H1 (cell line): ENCODE measurements around the gene ARID3B. TPM values are rescaled to one million over a fixed set of nuclear protein-coding genes. Genes with fewer than 3 reads are reported as not detected.

Source experiments
- CHD2 ChIP-seq: IDR thresholded peaks from 2 replicates; pipeline ENCODE4 v1.6.1; 2012; ENCODE audit warnings: low read length, improper control_type of control experiment
- GTF2F1 ChIP-seq: IDR thresholded peaks from 2 replicates; pipeline ENCODE4 v1.6.1; 2012; ENCODE audit warnings: low read depth, low read length, improper control_type of control experiment, borderline replicate concordance
- HDAC6 ChIP-seq: IDR thresholded peaks from one replicate; pipeline ENCODE4 v1.7.1; 2012; ENCODE audit warnings: low read depth, mild to moderate bottlenecking, inconsistent platforms, low read length, moderate library complexity
- KDM4A ChIP-seq: IDR thresholded peaks from one replicate; pipeline ENCODE4 v1.7.1; 2012; ENCODE audit warnings: low read depth, mild to moderate bottlenecking, moderate library complexity, low read length, inconsistent platforms; ENCODE audit not compliant: severe bottlenecking
- KDM5A ChIP-seq: fragments of 200-600 bp; IDR thresholded peaks from 2 replicates; pipeline ENCODE4 v1.7.1; 2012; ENCODE audit warnings: mild to moderate bottlenecking, low read length, inconsistent platforms, mixed read lengths
- MAFK ChIP-seq: IDR thresholded peaks from 2 replicates; pipeline ENCODE4 v1.6.1; 2012; ENCODE audit warnings: low read depth, mild to moderate bottlenecking, improper control_type of control experiment, low read length
- PHF8 ChIP-seq: fragments of 200-600 bp; sonication (generic); conservative IDR thresholded peaks from 2 replicates; pipeline ENCODE4 v1.7.1; 2012; ENCODE audit warnings: low read depth, mild to moderate bottlenecking, inconsistent platforms, low read length, moderate library complexity
- POLR2A ChIP-seq, 2 experiments: IDR thresholded peaks; 1 replicate in 1 of 2; 2 replicates in 1 of 2; pipeline ENCODE4 v1.6.1; 2011; ENCODE audit warnings: low read depth in 2 of 2, low read length in 2 of 2, mild to moderate bottlenecking in 2 of 2; ENCODE audit errors: control extremely low read depth in 1 of 2
- POLR2AphosphoS5 ChIP-seq: IDR thresholded peaks from 2 replicates; pipeline ENCODE4 v1.6.1; 2011; ENCODE audit warnings: low read depth, low read length
- RBBP5 ChIP-seq: IDR thresholded peaks from 2 replicates; pipeline ENCODE4 v1.7.1; 2012; ENCODE audit warnings: low read depth, mild to moderate bottlenecking, inconsistent platforms, low read length, moderate library complexity, borderline replicate concordance
- RFX5 ChIP-seq: IDR thresholded peaks from 2 replicates; pipeline ENCODE4 v1.6.1; 2011; ENCODE audit warnings: low read depth, low read length, improper control_type of control experiment, borderline replicate concordance
- RNF2 ChIP-seq: fragments of 200-900, 300-1000 bp; sonication (generic); IDR thresholded peaks from 2 replicates; pipeline ENCODE4 v1.7.1; 2016; ENCODE audit warnings: borderline replicate concordance, low read depth, mild to moderate bottlenecking, antibody characterized with exemption, low read length; ENCODE audit not compliant: poor library complexity, severe bottlenecking; ENCODE audit errors: missing control alignments
- RXRA ChIP-seq: IDR thresholded peaks from 2 replicates; pipeline ENCODE4 v1.6.1; 2011; ENCODE audit warnings: low read depth, mild to moderate bottlenecking, low read length, moderate library complexity; ENCODE audit not compliant: insufficient read depth
- SAP30 ChIP-seq: fragments of 300-600 bp; sonication (generic); IDR thresholded peaks from 2 replicates; pipeline ENCODE4 v1.7.1; 2012; ENCODE audit warnings: low read length, moderate library complexity, mild to moderate bottlenecking, inconsistent platforms; ENCODE audit not compliant: insufficient read depth, insufficient replicate concordance
- SP2 ChIP-seq: IDR thresholded peaks from 2 replicates; pipeline ENCODE4 v1.6.1; 2012; ENCODE audit warnings: mild to moderate bottlenecking, low read length, inconsistent platforms
- SUZ12 ChIP-seq: fragments of 200-600 bp; sonication (generic); IDR thresholded peaks from 2 replicates; pipeline ENCODE4 v1.6.1; 2012; ENCODE audit warnings: mild to moderate bottlenecking, inconsistent platforms, low read length, moderate library complexity, mixed read lengths
- TEAD4 ChIP-seq: IDR thresholded peaks from 2 replicates; pipeline ENCODE4 v1.6.1; 2012; ENCODE audit warnings: low read depth, low read length, inconsistent platforms, mixed read lengths
- polyA plus RNA-seq, 7 experiments: library from polyadenylated mRNA; depleted of rRNA in 3 of 7; stranded (reverse) in 5 of 7; unstranded in 2 of 7; fragments of >200 nt in 5 of 7; fragments of 200-250 nt in 2 of 7; gene quantifications; 1 replicate in 5 of 7; 2 replicates in 1 of 7; 4 replicates in 1 of 7; pipeline versions ENCODE4 v1.2.1 to v1.2.3, GENCODE V29; 2011 to 2013; ENCODE audit warnings: missing spikeins in 2 of 7, mixed read lengths in 2 of 7
- total RNA-seq: library from RNA; stranded (reverse); fragmentation: NEBNext Ultra II Directional; extraction: Animal tissue kit (Norgen Biotek cat#: 25700); gene quantifications from 2 replicates; pipeline ENCODE4 v1.2.1, GENCODE V29; 2021
- TF ChIP-seq, protein P1 (sequence below), 3 experiments: IDR thresholded peaks; 1 replicate in 2 of 3; 2 replicates in 1 of 3; pipeline versions ENCODE4 v1.5.1 to v1.6.1; 2011; ENCODE audit warnings: low read length in 3 of 3, mild to moderate bottlenecking in 3 of 3, inconsistent platforms in 2 of 3, low read depth in 1 of 3, moderate library complexity in 1 of 3; ENCODE audit not compliant: insufficient read depth in 1 of 3; ENCODE audit errors: control extremely low read depth in 1 of 3
- TF ChIP-seq, protein P2 (sequence below): IDR thresholded peaks from 2 replicates; pipeline ENCODE4 v1.6.1; 2012; ENCODE audit warnings: low read length, inconsistent platforms
- TF ChIP-seq, protein P3 (sequence below): IDR thresholded peaks from 2 replicates; pipeline ENCODE4 v1.6.1; 2012; ENCODE audit warnings: inconsistent platforms

Gene ARID3B
- total and polyA plus RNA-seq, 2 of the 8 experiments (the other 6 are each of a cell fraction or from before 2014, with no cell fraction given) = 81.0 to 115 TPM

DNA sequence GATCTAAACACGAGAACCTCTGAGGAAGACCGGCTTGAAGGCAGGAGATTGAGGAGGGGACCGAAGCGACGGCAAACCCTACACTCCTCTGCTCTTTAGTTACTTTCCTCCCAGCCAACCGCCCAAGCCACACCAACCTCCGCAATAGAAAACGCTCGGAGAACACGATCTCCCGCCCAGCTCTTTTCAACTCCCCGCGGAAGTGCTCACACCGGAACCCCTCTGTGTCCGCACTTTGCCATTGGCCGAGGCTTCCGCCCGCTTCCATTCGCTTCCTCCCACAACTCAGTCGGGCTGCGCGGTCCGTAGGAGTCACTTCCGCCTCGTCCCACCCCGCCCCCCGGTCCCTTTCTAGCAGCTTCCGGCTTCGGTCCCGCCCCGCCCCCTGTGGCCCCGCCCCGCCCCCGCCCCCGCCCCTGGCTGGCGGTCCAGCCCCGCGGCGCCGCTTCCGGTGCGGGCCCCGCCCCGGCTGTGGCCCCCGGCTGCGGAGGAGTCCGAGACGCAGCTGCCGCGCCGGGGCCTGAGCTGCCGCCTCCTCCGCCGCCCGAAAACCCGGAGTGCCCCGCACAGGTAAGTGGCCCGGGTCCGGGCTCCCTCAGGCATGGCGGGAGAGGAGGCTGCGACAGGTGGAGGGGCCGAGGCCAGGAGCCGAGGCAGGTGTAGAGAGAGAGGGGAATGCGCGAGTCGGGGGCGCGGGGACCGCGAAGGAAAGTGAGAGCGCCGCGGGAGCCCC is at the start of gene ARID3B (continued):
- TF ChIP-seq, protein P1, sequence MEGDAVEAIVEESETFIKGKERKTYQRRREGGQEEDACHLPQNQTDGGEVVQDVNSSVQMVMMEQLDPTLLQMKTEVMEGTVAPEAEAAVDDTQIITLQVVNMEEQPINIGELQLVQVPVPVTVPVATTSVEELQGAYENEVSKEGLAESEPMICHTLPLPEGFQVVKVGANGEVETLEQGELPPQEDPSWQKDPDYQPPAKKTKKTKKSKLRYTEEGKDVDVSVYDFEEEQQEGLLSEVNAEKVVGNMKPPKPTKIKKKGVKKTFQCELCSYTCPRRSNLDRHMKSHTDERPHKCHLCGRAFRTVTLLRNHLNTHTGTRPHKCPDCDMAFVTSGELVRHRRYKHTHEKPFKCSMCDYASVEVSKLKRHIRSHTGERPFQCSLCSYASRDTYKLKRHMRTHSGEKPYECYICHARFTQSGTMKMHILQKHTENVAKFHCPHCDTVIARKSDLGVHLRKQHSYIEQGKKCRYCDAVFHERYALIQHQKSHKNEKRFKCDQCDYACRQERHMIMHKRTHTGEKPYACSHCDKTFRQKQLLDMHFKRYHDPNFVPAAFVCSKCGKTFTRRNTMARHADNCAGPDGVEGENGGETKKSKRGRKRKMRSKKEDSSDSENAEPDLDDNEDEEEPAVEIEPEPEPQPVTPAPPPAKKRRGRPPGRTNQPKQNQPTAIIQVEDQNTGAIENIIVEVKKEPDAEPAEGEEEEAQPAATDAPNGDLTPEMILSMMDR (IDR thresholded peaks at IDR 0.05; ENCODE audit: control extremely low read depth in 1 of 3, insufficient read depth in 1 of 3, low read depth in 1 of 3, low read length in 3 of 3) = no peak
- TF ChIP-seq KDM5A (no peak), TEAD4 (no peak), SAP30 (peak; percentile 19), SP2 (no peak), RBBP5 (no peak), POLR2AphosphoS5 (peak; percentile 81), KDM4A (peak; percentile 58), HDAC6 (no peak), RNF2 (no peak), RXRA (no peak), MAFK (no peak), PHF8 (peak; percentile 80), CHD2 (peak; percentile 46; the same call in 1 of the 2 replicates), SUZ12 (no peak), POLR2A (IDR thresholded peaks at IDR 0.05; ENCODE audit: control extremely low read depth in 1 of 2, low read depth in 2 of 2, low read length in 2 of 2) (peak; percentile 75 to 93), RFX5 (no peak), GTF2F1 (peak; percentile 56; the same call in 1 of the 2 replicates)
- TF ChIP-seq, protein P2, sequence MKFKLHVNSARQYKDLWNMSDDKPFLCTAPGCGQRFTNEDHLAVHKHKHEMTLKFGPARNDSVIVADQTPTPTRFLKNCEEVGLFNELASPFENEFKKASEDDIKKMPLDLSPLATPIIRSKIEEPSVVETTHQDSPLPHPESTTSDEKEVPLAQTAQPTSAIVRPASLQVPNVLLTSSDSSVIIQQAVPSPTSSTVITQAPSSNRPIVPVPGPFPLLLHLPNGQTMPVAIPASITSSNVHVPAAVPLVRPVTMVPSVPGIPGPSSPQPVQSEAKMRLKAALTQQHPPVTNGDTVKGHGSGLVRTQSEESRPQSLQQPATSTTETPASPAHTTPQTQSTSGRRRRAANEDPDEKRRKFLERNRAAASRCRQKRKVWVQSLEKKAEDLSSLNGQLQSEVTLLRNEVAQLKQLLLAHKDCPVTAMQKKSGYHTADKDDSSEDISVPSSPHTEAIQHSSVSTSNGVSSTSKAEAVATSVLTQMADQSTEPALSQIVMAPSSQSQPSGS = no peak
- TF ChIP-seq, protein P3, sequence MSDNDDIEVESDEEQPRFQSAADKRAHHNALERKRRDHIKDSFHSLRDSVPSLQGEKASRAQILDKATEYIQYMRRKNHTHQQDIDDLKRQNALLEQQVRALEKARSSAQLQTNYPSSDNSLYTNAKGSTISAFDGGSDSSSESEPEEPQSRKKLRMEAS = no peak
